ENCODE data around the gene CAPN5.

Gene CAPN5

GRCh38 chr11:77038029-77038824, 28.5 kb upstream of the CAPN5 start:
- Histone ChIP-seq H3K4me1 (ENCODE audit: insufficient read depth, low read length, severe bottlenecking) (no peaks in the 10 kb centered on the region), H3K9me2 (ENCODE audit: low read depth, low read length) (no peaks in the 10 kb centered on the region), H3K4me3 (ENCODE audit: low read depth, low read length, poor library complexity, severe bottlenecking) (no peak overlapping the region), H3K79me2 (ENCODE audit: insufficient read depth, low read length) (no peaks in the 10 kb centered on the region), H3K36me3 (ENCODE audit: insufficient read depth, low read length) (no peaks in the 10 kb centered on the region), H3K9me3 (ENCODE audit: low read length) (no peaks in the 10 kb centered on the region), H3K4me2 (ENCODE audit: low read length) (no peak overlapping the region), H3K27me3 (ENCODE audit: insufficient read depth, low read length) (no peaks in the 10 kb centered on the region; the same call in 1 of the 2 replicates), H4K20me1 (ENCODE audit: insufficient read depth, low read length) (no peaks in the 10 kb centered on the region), H3K9ac (ENCODE audit: low read length) (no peak overlapping the region), H2AFZ (ENCODE audit: low read length) (no peak overlapping the region), H3K27ac (ENCODE audit: low read depth, low read length, poor library complexity, severe bottlenecking) (no peak overlapping the region), H3F3A (ENCODE audit: insufficient read depth, low read length) (no peaks in the 10 kb centered on the region)
- no peak for TF ChIP-seq EZH2 (IDR thresholded peaks at IDR 0.05; ENCODE audit: borderline replicate concordance, low read length)
- no peak for TF ChIP-seq CTCF (IDR thresholded peaks at IDR 0.05; ENCODE audit: low read length)

GRCh38 chr11:77038825-77039326, 27.9 kb upstream of the CAPN5 start:
- H3K9me2 ChIP-seq (ENCODE audit: low read depth, low read length): no peaks in the 10 kb centered on the region
- H3K36me3 ChIP-seq (ENCODE audit: insufficient read depth, low read length): no peaks in the 10 kb centered on the region
- no peak overlapping the region for H2AFZ ChIP-seq (ENCODE audit: low read length)
- H3K27ac ChIP-seq (ENCODE audit: low read depth, low read length, poor library complexity, severe bottlenecking): no peak overlapping the region
- H3K9ac ChIP-seq (ENCODE audit: low read length): no peak overlapping the region
- no peak overlapping the region for H3K4me3 ChIP-seq (ENCODE audit: low read depth, low read length, poor library complexity, severe bottlenecking)
- no peaks in the 10 kb centered on the region for H4K20me1 ChIP-seq (ENCODE audit: insufficient read depth, low read length)
- no peak for TF ChIP-seq CTCF (IDR thresholded peaks at IDR 0.05; ENCODE audit: low read length)
- no peak for TF ChIP-seq EZH2 (IDR thresholded peaks at IDR 0.05; ENCODE audit: borderline replicate concordance, low read length)
- H3K4me2 ChIP-seq (ENCODE audit: low read length): no peak overlapping the region
- no peaks in the 10 kb centered on the region for H3K79me2 ChIP-seq (ENCODE audit: insufficient read depth, low read length)
- H3K4me1 ChIP-seq (ENCODE audit: insufficient read depth, low read length, severe bottlenecking): no peaks in the 10 kb centered on the region
- no peaks in the 10 kb centered on the region for H3F3A ChIP-seq (ENCODE audit: insufficient read depth, low read length)
- no peaks in the 10 kb centered on the region for H3K9me3 ChIP-seq (ENCODE audit: low read length)
- H3K27me3 ChIP-seq (ENCODE audit: insufficient read depth, low read length): no peaks in the 10 kb centered on the region; the same call in 1 of the 2 replicates

GRCh38 chr11:77039491-77040400, 27.0 kb upstream of the CAPN5 start:
- no peak overlapping the region for H2AFZ ChIP-seq (ENCODE audit: low read length)
- H3K4me2 ChIP-seq (ENCODE audit: low read length): no peak overlapping the region
- H3K36me3 ChIP-seq (ENCODE audit: insufficient read depth, low read length): no peaks in the 10 kb centered on the region
- no peak for TF ChIP-seq CTCF (IDR thresholded peaks at IDR 0.05; ENCODE audit: low read length)
- no peak for TF ChIP-seq EZH2 (IDR thresholded peaks at IDR 0.05; ENCODE audit: borderline replicate concordance, low read length)
- no peaks in the 10 kb centered on the region for H4K20me1 ChIP-seq (ENCODE audit: insufficient read depth, low read length)
- no peaks in the 10 kb centered on the region for H3K79me2 ChIP-seq (ENCODE audit: insufficient read depth, low read length)
- no peak overlapping the region for H3K27ac ChIP-seq (ENCODE audit: low read depth, low read length, poor library complexity, severe bottlenecking)
- no peak overlapping the region for H3K4me3 ChIP-seq (ENCODE audit: low read depth, low read length, poor library complexity, severe bottlenecking)
- H3F3A ChIP-seq (ENCODE audit: insufficient read depth, low read length): no peaks in the 10 kb centered on the region
- H3K4me1 ChIP-seq (ENCODE audit: insufficient read depth, low read length, severe bottlenecking): no peaks in the 10 kb centered on the region
- no peaks in the 10 kb centered on the region for H3K9me3 ChIP-seq (ENCODE audit: low read length)
- no peaks in the 10 kb centered on the region for H3K9me2 ChIP-seq (ENCODE audit: low read depth, low read length)
- no peaks in the 10 kb centered on the region; the same call in 1 of the 2 replicates for H3K27me3 ChIP-seq (ENCODE audit: insufficient read depth, low read length)
- H3K9ac ChIP-seq (ENCODE audit: low read length): no peak overlapping the region
